Measurements from ENCODE around the gene KRTAP9-7.
A peak's percentile ranks its signal among the peaks of the same experiment; 100 is the strongest.

KRTAP9-7 gene

DNA sequence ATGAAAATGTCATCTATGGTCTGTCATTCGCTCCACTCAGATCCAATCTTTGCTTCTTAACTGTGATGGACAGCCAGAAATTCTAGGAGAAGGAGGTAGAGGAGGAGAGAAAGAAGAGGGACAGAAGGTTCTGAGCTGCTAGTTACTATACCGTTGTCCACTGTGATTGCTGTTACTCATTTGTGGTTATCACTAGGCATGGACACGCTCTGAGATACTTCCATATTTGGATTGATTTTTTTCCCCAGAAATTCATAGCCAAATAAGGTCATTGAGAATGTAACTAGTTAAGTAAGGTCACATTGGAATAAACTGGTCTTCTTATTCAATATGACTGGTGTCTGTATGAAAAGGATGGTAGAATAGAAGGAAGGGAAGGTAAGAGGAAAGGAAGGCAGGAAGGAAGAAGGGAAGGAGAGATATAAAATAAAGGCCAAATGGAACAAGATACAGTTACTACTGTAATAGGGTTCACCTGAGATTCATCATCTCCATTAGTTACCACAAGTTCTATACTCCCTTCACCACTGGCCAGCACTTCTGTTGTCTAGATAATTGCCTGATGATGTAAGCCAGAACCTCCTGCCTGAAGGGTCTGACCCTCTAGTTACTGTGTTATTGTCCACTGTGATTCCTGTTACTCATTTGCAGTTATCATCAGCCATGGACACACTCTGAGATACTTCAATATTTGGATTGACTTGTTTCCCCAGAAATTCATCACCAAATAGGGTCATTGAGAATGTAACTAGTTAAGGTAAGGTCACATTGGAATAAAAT is 2.9 kb downstream of the KRTAP9-7 start:
- DNase-seq = no peak

DNA sequence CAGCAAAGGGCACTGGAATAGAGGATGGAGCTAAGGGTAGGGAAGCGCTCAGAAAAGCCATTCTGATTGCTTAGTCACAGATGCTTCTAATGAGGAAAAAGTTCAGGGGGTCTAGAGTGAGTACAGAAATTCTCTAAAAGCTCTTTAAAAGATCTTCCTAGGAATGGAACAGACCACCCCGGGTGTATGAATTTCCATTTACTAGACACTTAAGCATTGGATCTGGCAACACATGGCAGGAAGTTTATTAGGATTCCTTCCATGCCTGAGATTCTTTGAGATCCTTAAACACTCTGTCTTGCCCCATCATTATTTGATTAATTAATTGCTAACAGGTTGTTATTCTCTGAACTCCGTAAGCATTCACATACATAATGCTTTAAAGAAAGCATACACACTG is 8.5 kb downstream of the KRTAP9-7 start:
- no peak for DNase-seq

DNA sequence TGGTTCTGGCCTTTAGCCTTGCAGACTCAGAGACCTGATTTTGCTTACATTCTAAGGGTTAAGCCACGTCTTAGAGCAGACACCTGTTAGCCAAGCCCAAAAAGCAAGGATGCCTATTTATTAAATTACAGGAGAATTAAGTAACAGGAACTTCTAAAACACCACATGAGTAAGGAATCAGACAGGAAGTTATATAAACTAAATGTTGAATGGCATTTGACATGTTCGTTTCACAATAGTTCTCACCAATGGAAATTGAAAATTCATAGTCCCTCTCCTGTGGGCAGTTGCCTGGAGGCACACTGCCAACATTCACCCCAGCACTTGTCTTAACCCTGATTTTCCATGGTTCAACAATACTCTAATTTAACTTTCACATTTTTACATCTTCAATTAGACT is 9.0 kb downstream of the KRTAP9-7 start:
- DNase-seq = no peak

DNA sequence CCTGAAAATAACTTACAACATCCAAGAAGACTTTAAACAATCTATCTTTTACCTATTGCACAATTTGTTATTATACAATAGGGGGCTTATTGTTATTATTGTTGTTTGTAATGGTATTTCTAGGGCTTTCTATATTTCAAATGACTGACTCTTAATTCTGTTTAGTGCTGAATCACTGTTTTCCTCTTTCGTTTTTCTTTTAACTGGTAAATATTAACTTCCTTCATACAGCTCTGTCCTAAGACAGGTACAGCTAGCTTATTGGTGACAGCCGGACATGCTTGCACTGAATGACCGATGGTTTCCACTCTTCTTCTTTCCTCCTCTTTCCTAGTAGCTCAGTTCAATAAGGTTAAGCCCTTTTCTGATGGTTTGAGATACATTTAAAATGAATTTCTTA is 11.6 kb downstream of the KRTAP9-7 start:
- no peak for DNase-seq

DNA sequence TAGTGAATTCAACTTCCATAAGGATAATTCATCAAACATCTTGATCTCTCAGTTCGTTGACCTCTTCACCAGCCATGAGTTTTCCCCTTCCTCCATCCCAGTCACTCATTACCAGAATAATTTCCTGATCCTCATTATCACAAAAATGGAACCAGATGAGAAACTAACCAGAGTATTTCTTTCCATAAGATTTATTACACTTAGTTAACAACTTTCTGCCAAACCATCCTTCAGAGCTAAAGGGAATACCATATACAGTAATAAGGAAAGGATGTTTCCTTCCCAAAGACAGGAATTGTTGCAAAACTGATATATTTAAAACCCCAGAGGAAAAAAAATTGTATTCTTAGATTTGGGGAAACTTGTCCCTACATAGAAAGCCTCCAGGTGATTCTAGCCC is 18.5 kb downstream of the KRTAP9-7 start:
- DNase-seq = no peak

DNA sequence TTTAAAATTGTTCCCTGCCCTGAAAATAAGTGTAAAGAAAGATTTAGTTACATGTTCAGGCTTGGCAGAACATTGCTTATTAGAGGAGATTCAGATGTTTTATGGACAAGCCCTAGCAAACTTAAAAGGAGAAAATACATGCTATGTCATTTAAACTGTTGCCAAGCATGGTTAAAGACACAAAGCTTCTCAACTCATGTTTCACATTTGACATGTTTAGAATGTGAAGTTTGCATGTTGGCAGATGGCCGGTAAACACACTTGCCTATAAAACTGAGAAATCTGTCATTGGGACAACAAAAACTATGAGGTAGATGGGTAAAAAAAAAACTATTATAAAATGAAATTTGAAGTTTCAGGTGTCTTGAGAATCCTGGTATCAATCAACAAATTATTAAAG is 21.3 kb downstream of the KRTAP9-7 start:
- DNase-seq = no peak

DNA sequence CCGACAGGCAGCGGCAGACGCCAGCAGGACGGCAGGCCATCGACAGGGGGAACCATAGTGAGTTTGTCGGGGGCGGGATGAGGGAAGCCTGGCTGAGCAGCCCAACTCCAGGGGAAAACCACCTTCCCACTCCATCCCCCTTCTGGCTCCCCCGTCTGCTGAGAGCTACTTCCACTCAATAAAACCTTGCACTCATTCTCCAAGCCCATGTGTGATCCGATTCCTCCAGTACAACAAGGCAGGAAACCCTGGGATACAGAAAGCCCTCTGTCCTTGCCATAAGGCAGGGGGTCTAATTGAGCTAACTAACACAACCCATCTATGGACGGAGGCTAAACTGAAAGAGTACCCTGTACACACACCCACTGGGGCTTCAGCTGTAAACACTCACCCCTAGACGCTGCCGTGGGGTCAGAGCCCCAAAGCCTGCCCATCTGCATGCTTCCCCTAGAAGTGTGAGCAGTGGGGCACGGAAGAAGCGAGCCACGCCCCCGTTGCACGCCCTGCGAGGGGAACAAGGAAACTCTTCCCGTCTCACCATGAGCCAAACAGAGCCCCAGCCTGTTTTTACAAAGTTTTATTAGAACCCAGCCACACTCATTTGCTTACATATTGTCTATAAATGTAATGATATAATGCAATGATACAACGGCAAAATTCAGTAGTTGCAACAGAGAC is 23.1 kb downstream of the KRTAP9-7 start:
- no peak for DNase-seq

DNA sequence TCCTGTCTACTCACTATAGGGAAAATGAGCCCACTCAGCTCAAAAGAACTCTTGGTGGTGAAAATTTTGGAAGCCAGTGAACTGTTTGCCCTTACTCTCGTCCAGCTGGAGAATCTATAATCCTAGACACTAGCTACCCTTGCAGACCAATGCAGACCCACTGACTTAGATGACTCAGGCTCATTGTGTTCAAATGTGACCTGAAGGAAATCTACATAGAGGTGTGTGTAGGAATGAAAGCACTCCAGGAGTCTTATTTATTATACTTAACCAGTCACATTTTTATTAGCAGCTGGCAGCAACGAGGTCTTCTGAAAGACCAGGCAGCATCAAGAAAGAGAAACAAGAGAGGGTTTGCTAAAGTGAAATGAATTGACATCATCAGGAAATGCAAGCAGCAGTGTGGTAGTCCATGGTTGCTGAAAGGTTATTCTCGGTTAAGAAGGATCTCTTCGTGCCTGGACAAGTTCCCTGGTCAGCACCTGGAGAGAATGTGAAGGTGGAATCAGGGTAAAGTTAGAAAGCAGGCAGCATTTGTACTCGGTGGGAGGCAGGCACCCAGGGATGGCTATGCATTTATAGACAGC is 25.8 kb downstream of the KRTAP9-7 start:
- DNase-seq = no peak

DNA sequence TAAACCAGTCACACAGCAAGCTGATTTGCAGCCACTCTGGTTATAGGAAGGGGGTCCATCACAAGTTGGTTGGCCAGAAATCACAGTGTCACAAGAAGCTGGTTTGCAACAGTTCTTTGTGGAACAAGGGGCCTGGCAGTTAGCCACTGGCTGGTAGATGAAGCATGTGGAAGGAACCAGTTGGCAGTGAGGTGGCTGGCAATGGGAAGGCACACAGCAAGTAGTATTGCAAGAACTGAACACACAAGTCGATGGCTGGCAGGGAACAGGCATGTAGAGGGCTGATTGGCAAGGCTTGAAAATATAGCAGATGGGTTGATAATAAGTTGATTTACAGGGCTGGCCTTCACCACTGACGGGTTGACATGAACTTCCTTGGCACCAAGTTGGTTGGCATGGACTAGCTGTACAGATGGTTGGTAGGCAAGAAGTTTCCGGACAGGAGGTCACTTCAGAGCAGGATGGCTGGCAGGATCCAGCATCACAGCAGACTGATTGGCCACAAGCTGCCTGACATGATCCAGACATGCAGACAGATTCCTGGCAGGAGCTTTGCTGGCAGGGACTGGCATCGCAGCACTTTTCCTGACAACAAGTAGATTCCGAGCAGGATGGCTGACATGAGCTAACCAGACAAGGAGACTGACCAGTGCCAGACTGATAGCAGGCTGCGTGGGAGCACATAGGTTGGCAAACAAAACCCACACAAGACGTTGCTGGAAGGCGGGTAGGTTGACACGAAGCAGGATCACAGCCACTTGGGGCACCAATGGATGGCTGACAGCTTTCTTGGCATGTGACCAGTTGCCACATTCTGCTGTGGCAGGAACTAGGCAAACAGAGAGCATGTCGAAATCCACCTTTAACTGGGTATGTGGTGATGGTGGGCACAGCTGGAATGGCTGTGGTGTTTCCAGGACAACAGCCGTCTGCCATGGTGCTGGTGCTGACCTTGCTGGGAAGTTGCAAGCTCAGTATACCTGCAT is 26.7 kb downstream of the KRTAP9-7 start, which contains the start of gene KRTAP29-1:
TSS of gene KRTAP29-1 (minus strand) at position 936 of the 986 bp plus-strand sequence. CDS start at position 936, 0 bp downstream.
- no peak for DNase-seq

DNA sequence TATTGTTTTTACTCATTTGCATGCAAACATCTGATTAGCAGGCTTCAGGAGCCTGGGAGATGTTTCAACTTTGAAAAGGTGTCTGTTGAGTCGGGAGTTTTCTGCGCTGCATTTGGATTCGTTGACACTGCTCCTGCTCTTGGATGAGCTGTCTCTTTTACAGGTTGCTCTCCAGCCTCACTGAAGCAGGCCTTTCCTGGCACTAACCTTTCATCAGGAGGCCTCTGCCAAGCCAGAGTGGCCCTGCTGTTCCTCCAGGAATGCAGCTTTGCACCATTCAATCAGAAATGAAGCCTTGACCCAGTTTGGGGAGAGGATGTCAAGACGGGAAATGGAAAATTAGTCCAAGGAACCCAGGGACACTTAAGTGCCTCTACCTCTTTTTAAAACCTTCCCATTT is 27.5 kb downstream of the KRTAP9-7 start:
- DNase-seq = no peak

DNA sequence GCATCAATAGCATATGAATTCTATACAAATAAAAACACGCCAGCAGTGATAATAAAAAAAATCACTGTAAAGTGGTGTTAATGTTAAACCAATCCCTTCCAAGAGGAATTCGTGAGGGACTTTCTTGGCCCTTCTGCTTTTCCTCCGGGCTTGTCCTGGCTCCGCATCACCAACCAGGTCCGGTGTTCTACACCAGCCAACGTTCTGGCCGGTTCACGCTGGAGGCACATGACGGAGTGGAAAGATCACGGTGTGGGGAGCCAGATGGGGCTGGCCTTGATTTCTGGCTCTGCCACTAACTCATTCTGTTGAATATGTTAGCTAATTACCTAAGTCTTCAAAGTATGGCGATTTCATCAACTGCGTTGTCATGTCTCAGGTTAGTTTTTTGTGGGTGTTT is 28.6 kb downstream of the KRTAP9-7 start:
- DNase-seq = no peak

DNA sequence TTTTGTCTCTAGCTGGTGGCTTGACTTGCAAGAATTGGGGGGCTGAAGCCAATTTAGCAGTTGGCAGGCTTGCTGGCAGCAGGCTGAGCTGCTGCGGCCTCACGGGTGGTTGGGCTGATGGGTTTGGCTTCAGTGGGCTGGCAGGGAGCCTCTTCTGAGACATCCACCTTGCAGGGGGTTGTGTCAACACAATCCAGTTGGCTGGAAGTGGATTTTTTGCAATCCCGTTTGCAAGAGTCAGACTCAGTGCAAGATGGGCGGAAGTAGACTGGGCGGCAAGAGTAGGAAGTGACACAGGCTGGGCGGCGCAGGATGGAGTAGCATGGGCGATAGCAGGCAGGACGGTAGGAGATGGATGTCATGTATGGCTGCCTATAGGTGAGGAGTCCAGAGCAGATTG is 32.1 kb downstream of the KRTAP9-7 start:
- no peak for DNase-seq

DNA sequence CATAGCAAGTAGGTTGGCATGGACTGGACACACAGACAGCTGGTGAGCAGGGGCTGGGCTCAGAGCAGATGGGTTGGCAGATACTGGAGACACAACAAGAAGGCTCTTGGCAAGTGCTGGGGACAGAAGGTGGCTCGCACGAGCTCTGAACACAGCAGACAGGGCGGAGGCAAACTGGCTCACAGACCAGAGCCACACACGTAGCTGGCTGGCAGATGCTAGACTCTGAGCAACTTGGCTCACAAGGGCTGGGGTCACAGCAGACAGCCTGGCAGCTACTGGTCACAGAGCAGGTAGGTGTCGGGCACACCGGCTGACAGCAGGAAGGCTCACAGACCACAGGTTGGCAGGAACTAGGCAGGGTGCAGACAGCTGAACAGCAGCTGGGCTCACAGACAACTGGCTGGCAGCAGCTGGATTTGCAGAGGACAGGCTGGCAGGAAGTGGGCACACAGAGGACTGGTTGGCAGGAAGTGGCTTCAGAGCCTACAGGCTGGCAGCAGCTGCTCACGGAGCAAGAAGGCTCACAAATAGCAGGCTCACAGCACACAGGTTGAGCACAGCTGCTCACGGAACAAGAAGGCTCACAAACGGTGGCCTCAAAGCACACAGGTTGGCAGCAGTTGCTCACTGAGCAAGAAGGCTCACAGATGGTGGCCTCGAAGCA is 32.9 kb downstream of the KRTAP9-7 start:
- peak; percentile 87 for DNase-seq

DNA sequence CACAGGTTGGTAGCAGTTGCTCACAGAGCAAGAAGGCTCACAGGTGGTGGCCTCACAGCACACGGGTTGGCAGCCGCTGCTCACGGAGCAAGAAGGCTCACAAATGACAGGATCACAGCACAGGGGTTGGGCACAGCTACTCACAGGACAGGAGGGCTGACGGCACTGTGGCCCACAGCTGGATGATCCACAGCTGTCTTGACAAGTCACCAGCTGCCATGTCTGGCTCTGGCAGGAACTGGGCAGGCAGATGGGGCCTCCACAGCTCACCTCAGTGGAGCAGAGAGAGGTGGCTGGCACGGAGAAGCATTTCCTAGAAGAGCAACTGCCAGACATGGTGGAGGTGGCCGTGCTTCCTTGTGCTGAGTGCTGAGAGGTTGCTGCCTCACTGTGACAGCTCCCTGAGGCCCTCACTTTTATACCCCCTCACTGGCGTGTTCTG is 33.4 kb downstream of the KRTAP9-7 start, which contains the start of gene KRTAP16-1:
TSS of gene KRTAP16-1 (minus strand) at position 392 of the 442 bp plus-strand sequence. CDS start at position 336, 56 bp downstream.
- DNase-seq = peak; percentile 71

DNA sequence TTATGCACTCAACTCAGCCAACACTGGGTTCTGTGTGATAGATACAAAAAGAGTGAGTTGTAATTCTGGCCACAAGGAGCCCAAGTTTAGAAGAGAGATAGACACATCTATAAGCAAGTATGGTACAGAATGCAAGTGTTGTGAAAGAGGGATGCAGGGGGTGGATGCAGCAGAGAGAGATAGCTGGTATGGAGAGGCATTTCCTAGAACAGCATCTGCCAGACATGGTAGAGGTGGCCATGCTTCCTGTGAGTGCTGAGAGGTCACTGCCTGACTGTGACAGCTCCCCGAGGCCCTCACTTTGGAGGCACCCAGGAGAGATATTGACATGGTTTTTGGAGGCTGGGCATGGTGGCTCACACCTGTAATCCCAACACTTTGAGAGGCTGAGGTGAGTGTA is 35.6 kb downstream of the KRTAP9-7 start:
- no peak for DNase-seq

DNA sequence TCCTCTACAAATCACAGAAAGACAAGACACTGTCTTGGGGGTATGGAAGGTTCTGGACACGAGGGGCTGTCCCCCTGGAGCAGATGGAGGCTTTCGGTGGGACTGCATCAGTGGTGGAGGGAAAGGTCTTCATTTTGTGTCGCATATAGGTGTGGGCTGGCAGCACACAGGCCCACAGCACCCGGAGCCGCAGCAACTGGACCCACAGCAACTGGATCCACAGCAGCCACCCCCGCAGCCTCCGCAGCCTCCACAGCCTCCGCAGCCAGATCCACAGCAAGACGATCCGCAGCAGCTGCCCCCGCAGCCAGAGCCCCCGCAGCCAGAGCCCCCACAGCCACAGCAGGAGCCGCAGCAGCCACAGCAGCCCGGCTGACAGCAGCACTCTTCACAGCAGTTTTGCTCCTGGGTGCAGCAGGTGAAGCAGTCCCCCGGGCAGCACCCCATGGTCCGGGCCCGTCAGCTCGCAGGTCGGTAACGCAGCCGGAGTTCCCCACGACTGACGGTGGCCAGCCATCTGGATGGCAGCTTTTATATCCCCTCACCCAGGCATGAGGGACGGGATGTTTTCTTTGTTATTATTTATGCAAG is 39.8 kb downstream of the KRTAP9-7 start, which contains the start of gene KRTAP17-1:
TSS of gene KRTAP17-1 (minus strand) at position 507 of the 591 bp plus-strand sequence. CDS start at position 447, 60 bp downstream.
- DNase-seq = no peak

DNA sequence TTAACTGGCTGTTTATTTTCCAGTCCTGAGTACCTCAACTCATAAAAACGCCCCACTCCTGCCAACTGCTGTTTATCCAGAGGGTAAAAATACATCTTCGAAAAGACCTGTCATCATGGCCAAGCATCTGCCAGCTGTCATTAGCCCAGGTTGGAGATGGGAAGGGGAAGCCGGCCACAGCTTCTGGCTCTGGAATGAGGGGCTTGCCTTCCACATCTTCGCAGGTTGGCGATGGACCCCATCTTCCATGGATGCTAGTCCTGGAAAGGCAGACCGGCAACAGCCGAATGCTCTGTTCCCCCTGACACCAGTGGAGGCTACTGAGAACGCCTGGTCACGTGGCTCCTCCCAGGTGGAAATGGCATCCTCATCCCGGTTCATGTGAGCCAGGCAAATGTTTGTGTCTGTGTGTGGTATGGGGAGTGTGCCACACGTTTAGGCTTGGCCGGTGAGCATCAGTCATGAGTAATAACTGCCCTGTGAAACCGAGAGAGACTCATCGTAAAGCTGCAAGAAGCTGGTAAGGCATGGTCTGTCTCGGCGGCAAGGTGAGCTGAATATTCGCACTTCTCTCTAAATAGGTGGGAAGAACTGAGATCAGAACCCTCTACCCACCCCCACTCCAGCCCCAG is 40.4 kb downstream of the KRTAP9-7 start:
- DNase-seq = no peak

DNA sequence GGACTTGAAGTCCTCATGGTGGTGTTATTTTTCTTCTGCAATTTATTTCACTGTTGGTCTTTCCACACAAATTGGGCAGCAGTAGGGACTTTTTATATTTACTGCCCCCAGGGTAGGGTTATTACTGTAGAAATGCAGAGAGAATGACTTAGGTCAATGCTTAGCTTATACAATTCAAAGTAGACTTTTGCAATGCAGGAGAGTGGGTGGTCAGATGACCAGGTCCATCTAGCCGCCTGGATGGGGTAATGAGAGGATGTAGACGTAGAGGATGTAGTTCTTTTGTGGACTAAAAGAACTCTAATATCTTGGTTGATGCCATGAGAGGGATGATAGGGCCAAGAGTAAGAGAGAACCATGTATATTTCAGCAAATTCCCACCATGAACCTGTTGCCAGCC is 42.7 kb downstream of the KRTAP9-7 start:
- DNase-seq = no peak

DNA sequence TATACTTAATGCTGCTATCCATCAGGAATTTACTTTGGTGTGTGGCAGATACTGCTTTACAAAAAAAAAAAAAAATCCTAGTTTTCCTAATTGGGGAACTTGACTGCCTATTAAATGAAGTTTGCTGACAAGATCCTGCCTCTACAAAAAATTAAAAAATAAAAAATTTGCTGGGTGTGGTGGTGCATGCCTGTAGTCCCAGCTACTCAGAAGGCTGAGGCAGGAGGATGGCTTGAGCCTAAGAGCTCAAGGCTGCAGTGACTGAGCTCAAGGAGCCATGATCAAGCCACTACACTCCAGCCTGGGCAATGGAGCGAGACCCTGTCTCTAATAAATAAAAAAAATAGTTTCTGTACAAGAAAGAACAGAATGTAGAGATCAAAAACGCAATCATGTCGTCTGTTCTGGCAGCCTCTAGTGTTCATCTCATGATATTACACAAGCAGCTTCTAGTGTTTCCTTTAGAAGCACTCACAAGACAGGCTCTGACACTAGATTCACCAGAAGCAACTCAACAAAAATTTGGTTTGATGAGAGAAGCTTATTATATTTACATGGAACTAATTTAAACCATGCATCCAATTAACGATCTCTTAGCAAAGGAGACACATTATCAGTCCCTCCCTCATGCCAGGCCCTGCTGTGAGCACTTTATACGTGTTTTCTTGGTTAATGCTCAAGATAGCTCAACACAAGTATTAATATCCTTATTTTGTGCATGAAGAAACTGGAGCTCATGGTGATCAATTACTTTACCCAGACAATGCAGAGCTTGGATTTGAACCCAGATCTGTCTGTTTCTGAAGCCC is 46.8 kb downstream of the KRTAP9-7 start:
- DNase-seq = peak; percentile 42

Measured in CD4-positive, alpha-beta T cell treated with Interleukin-17A for 4 hours (primary cell).